Activated CD4-positive, alpha-beta T cell treated with anti-CD3 and anti-CD28 coated beads, Interleukin-10, Interleukin-2, amounts not matched to agents 100 ng/mL and 50 ng/mL, durations not matched to agents 16 hours and 8 hours (primary cell): ENCODE results near the gene DCPS.

Experiments used
- DNase-seq: peaks from one replicate; pipeline ENCODE4 v3.0.0-alpha.2; 2020

The DCPS gene

DNA sequence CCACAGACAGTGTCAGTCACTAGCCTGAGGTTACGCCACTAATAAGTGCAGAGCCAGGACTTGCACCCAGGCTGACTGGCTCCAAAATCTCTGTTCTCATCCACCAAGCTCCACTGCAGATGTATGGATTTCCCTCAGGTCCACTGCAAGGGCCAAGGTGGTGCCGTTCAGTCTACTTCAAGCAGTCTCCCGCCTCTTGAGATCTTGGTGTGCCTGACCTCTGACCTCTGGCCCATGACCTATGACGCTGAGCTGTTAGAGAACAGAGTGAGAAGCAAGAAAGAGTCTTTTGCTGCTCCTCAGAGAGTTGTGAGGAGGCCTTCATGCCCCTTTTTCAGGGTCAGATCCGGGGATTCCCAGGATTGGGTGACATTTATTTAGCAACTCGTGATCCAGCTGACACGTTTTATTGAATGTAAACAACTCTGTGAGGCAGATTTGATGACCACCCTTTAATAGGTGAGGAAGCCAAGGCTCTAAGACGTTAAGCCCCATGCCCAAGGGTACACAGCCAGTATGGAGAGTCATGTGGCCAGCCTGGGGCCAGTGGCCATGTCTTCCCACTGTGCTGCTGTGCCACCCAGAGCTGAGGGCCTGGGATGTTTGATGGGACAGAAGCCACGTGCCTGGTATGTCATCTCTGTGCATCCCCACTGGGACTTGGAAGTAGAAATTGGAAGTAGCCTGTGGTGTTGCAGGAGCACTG is 25.2 kb downstream of the DCPS start:
- no peak for DNase-seq

- DNase-seq, result peak; percentile 37
Measured at GRCh38 chr11:126329644-126330211, 25.9 kb downstream of the DCPS start.

DNA sequence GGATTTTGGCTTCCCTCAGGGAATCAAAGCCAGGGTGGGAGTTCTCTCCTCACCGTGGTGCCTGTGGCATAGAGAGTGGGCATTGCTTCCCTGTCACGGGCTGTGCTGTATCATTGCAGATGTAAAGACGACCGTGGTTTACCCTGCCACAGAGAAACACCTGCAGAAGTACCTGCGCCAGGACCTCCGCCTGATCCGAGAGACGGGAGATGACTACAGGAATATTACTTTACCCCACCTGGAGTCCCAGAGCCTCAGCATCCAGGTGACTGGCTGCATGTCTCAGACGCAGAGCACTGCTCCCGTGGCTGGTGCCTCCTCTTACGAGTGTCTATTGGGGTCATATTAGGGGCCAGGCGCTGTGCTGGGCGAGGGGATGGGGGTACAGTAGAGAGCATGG is 27.4 kb downstream of the DCPS start:
- DNase-seq, result no peak

- peak; percentile 40 for DNase-seq
Measured at GRCh38 chr11:126332221-126332711, 28.4 kb downstream of the DCPS start.

GRCh38 chr11:126333142-126333541 is 29.3 kb downstream of the DCPS start:
- DNase-seq, result no peak

DNA sequence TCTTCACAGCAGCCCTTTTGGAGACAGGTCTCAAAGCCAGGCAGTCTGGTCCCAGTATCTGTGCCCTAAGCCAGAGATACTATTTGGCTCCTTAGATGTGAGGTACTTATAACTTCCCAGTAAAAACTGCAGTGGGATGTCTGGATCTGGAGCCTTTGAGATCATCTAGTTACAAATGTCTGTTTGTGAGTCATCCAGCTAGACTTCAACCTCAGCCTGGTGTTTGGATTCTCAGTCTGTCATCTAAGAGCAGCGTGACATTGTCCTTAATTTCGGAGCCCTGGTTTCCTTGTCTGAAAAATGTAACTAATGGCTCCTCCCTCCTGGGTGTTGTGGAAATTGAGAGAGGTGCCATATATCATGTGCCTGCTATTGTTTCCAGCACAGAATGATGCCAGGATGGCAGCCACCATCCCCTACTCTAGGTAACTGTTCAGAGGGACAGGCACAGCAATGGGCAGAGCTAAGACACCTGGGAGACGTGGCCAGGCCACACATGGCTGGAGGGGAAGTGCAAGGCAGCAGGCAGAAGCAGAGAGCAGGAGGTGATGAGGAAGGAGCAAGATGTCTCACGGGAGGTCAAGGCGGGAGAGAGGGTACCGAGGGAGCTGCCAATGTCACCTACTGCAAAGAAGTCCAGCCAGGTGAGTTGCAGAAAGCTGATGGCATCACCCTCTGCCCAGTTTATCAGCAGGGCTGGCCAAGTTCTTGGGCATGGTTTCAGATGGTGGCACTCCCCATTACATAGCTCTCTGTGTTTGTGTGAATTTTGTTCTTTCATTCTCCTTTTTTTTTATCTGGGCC is 31.0 kb downstream of the DCPS start:
- no peak for DNase-seq

DNA sequence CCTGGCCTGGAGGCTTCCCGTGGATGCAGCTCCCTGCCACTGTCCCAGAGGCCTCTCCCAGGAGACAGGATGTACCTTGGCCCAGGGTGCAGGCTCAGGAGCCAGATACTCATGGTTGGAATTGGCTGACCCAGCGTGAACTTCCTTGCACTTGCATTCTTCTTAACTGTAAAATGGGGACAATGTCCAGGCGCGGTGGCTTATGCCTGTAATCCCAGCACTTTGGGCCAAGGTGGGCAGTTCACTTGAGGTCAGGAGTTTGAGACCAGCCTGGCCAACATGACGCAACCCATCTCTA is 31.6 kb downstream of the DCPS start:
- DNase-seq, result no peak

DNA sequence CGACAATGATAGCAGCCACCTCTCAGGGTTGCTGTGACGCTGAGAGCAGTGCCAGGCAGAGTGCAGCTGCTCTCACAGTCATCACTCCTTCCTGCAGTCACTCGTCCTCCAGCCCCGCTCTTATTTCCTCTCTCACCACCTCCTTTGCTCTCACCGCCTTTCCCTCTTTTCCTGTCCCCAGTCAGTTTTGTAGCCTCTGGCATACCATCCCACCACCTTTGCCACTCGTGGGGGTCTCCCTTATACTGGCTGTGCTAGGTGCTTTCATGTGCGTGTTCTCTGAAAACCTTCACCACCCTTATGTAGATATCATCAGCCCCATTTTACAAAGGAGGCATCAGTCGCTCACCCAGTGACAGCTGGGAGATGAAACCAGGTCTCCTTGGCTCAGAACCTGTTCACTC is 32.3 kb downstream of the DCPS start:
- no peak for DNase-seq

- DNase-seq, result no peak
Measured at GRCh38 chr11:126336671-126337101, 32.8 kb downstream of the DCPS start.

DNA sequence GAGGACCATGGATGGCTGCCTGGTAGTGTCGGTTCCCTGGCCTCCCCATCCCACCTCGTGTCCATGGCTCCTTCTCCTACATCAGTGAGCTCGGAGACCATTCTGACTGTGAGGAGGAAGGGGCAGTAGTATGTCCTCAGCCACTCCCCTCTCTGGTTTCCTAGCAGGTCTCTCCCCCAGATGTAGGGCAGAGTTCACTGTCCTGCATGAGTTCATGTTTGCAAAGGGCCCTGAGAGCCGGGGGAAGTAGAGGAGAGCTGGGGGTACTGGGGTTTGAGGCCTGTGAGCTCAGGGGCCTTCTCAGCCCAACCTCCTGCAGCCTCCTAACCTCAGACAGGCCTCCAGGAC is 33.2 kb downstream of the DCPS start:
- no peak for DNase-seq

GRCh38 chr11:126337474-126338241 is 33.8 kb downstream of the DCPS start:
- DNase-seq, result no peak

DNA sequence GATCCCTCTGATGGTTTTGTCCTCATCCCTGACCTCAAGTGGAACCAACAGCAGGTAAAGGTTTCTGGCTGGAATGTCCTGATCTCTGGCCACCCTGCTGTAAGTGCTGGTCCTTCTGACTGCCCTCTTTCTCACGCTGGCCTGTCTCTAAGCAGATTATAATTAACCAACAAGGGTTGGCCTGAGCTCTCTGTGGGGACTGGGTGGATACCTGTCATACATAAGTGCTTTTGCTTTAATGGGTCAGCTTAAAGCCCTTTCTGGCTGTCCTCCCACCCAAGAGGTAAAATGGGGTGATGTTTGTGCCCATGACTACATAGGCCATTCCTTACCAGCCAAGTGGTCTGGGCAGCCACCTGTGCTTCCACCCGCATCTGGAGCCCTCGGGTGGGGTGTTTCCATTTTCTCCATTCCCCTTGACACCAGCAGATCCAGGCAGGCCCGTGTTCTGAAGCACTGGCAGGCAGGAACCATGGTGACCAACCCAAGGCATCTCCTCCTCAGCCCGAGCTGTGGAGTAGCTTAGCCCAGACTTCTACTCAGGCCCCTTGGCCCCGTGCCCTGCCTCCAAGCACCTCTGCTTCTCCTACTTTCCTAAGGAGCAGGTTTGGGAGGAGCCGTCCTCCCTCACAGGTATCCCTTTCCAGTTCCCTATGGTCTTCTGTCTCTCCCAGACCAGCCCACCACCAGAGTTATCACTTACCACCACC is 34.6 kb downstream of the DCPS start:
- no peak for DNase-seq

DNA sequence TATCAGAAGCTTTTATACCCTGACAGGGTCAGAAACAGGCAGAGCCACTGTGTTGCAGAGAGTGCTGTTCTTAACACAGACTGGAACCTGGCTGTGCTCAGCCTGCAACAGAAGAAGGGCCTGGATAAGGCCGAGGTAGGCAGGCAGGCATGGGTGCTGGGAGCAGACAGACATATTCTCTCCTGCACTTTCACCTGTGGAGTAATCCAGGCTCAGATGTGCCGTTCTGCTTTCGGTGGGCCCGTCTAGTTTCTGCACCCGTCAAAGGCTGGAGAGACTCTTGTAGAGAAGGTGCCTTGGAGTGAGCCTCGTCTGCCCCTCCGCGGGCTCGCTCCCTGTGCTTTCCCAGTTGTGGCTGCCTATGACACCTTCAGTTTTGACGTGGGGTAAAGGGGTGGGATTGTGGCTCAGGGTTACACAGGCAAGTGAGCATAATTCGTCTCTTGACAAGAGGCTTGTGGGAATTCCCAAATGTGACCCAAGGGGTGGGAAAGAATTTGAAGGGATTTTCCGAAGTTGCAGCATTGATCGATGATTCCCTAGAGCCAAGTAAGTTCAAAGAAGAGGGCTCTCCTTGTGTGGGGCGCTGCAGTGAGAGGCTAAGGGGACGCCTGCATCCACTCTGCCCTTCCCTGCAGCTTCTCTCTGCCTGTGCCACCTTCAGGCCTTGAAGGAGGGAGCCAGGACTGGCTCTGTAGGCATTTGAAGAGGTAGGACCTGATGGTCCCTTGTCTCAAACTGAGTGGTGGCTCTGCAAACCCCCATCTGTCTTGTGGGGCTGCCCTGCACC is 35.4 kb downstream of the DCPS start:
- no peak for DNase-seq

DNA sequence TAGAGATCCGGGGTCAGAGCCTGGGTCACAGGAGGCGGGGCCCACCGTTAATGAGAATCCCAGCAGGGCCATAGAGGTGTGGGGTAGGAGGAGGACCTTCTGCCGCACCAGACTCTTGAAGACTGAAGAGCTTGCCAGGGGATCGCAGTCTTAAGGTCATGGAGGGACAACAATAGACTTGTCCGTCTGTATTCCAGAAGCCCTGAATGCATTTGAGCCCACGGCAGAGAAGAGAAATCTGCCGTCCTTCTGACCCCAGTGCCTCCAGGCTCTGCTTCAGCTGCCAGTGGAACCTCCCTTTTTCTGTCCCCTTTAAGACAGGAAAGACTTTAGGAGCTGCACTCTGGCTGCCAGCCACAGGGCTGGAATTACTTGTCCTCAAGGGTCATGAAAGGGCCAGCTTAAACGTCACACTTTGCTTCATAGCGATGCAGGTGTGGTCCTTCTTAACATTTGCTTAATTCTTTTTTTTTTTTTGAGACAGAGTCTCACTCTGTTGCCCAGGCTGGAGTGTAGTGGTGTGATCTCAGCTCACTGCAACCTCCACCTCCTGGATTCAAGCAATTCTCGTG is 36.1 kb downstream of the DCPS start:
- no peak for DNase-seq

DNA sequence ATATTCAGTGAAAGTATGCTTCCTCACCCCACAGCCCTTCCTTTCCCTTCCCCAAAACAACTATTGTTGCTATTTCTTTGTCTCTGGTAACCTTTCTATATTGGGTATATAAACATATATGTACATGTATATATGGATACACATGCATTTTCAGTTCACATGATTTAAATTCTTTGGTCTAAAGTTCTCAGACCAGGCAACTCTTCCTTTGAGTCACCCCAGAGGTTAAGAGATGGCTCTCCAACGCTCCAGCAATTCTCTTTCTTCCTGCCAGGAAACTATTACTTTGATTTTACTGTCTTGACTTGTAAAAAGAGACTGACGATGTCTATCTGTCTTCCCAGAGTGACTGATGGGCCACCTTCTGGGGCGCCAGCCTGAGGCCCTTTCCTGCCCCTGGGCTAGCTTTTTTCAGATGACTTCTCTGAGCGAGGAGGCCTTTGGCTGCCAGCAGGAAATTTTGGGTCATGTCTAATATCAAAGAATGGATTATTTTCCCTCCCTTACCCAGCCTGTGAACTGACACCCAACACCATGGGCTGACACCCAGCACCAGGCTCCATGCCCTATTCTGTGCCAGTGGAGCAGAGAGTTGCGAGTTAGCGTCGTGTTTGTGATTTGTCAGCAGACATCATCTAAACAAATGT is 37.2 kb downstream of the DCPS start:
- DNase-seq, result no peak

DNA sequence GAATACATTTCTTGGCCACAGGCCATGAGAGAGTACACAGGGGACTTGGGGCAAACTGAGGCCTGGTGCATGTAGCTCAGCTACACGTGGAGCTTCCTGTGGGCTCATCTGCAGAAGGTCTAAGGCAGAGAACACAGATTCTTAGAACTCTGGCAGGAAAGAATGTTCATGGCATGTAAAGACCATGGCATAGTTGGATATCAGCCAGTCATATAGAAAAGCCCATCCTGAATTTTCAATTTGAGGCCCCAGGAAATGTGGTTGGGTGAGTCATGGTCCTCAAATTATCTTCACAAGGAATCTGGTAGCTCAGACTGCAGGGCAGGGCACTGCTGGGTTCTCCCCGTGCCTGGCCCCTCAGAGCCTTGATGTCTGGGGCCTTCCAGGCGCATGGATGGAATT is 37.9 kb downstream of the DCPS start:
- DNase-seq, result no peak

- no peak for DNase-seq
Measured at GRCh38 chr11:126343051-126343450, 39.2 kb downstream of the DCPS start.

DNA sequence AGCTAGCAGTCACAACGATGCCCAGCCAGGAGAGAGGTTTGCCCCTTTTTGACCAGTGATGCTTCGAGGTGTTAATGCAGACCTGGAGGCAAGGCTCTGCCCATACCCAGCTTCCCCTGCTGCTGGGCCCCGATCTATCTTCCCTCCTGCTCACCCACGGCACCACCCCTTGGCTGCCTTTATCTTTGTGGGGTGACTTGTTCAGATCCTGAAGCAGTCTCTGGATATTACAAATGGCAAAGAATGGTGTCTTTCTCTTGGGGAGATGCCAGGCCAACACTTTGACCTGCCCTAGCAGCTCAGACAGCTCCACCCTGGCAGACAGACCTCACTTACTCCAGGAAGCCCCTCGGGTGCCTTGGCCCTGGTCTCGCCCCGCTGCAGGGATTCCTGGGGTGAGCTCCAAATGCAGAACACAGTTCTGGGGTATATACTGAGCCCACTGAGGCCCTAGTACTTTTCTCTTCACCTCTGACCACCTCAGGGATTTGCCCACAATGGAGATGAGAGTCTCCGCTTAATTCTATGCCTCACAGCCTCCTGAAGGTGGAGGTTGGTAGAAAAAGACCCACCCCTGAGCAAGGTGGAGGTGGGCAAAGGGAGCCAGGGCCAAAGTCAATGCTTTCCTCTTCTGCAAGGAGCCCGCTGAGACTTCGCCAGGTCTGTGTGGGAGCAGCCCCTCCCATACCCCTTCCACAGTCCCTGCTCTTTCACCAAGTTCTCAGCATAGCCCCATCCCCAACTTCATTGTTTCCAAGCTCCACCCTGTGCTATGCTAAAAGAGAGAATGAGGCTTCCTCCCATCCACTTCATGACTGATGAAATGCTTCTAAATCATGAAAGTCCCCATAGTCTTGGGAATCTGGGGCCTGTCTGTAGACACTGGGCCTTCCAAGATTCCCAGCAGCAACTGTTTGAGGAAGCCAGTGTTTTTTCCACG is 40.6 kb downstream of the DCPS start:
- no peak for DNase-seq

- no peak for DNase-seq
Measured at GRCh38 chr11:126345283-126345682, 41.4 kb downstream of the DCPS start.
